Measurements from ENCODE around the gene VIL1. TPM values are rescaled to one million over a fixed set of nuclear protein-coding genes. Genes with fewer than 3 reads are reported as not detected.

The VIL1 gene
- total and polyA plus RNA-seq, 2 of the 13 experiments (the other 11 are each of a cell fraction or from before 2014, with no cell fraction given), result 287 to 301 TPM

DNA sequence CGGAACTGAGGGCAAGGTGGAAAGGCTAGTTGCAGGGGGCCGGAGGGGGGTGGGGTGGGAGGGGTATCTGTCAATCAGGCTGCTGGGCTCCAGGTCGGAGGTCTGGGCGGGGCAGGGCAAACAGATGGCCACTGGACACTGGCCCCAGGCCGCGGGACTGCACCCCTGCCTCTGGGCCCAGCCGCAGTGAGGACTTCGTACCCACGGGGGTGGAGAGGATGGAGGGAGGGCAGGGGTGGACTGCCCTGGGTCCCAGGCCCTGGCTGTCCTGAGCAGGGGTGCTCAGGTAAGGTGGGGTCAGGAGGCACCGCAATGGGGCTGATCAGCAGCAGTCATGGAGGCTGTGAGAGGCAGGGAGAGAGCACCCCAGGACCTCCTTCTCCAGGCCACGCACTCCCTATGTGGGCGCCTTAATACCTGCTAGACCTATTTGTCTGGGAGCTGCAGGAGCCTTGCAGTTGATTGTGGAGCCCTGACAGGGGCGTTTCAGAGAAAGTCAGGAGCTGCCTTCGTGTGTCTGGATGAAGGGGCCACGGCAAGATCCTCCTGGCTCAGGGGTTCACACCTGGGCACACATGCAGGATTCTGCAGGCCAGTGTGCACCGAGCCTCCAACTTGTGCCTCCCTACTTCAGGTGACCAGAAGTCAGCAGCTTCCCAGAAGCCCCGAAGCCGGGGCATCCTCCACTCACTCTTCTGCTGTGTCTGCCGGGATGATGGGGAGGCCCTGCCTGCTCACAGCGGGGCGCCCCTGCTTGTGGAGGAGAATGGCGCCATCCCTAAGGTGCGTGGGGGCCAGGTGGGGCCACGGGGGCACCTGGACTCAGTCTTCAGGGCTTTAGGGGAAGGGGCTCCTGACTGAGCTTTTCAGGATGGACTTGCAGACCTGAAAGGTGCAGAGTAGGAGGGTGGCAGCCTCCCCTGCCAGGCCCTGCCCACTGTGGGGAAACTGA, 17.7 kb upstream of the VIL1 start (continued):
- no peak for TF ChIP-seq NFYC (CRISPR knock-in tag; IDR thresholded peaks at IDR 0.05)
- 0 out of 2 replicates have a peak, but pooled peaks have one; percentile 60 for TF ChIP-seq BRCA1 (CRISPR knock-in tag; IDR thresholded peaks at IDR 0.05)
- TF ChIP-seq, protein P1, sequence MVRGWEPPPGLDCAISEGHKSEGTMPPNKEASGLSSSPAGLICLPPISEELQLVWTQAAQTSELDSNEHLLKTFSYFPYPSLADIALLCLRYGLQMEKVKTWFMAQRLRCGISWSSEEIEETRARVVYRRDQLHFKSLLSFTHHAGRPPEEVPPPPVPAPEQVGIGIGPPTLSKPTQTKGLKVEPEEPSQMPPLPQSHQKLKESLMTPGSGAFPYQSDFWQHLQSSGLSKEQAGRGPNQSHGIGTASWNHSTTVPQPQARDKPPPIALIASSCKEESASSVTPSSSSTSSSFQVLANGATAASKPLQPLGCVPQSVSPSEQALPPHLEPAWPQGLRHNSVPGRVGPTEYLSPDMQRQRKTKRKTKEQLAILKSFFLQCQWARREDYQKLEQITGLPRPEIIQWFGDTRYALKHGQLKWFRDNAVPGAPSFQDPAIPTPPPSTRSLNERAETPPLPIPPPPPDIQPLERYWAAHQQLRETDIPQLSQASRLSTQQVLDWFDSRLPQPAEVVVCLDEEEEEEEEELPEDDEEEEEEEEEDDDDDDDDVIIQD (CRISPR knock-in tag; IDR thresholded peaks at IDR 0.05; ENCODE audit: low read depth), result 0 out of 2 replicates have a peak, but pooled peaks have one; percentile 37
- TF ChIP-seq EZH2 (conservative IDR thresholded peaks at IDR 0.05; ENCODE audit: low read depth, low read length), result no peak
- TF ChIP-seq, protein P2, sequence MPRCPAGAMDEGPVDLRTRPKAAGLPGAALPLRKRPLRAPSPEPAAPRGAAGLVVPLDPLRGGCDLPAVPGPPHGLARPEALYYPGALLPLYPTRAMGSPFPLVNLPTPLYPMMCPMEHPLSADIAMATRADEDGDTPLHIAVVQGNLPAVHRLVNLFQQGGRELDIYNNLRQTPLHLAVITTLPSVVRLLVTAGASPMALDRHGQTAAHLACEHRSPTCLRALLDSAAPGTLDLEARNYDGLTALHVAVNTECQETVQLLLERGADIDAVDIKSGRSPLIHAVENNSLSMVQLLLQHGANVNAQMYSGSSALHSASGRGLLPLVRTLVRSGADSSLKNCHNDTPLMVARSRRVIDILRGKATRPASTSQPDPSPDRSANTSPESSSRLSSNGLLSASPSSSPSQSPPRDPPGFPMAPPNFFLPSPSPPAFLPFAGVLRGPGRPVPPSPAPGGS (CRISPR knock-in tag; IDR thresholded peaks at IDR 0.05), result no peak; the same call in 1 of the 2 replicates
- TF ChIP-seq HNRNPK (IDR thresholded peaks at IDR 0.05; ENCODE audit: low read depth, low read length, poor library complexity, severe bottlenecking), result peak; percentile 56
- TF ChIP-seq ZBTB8A (CRISPR knock-in tag; IDR thresholded peaks at IDR 0.05; ENCODE audit: borderline replicate concordance, low read depth), result 0 out of 2 replicates have a peak, but pooled peaks have one; percentile 34
- peak; percentile 79; the same call in 1 of the 2 replicates for TF ChIP-seq SKIL (CRISPR knock-in tag; IDR thresholded peaks at IDR 0.05; ENCODE audit: borderline replicate concordance)
- peak; percentile 56; the same call in 1 of the 2 replicates for TF ChIP-seq ZBTB38 (CRISPR knock-in tag; IDR thresholded peaks at IDR 0.05)
- no peak for TF ChIP-seq ZNF75D (CRISPR knock-in tag; IDR thresholded peaks at IDR 0.05; ENCODE audit: borderline replicate concordance)
- TF ChIP-seq ARNTL (CRISPR knock-in tag; IDR thresholded peaks at IDR 0.05), result peak; percentile 86; the same call in 1 of the 2 replicates
- TF ChIP-seq SUZ12 (IDR thresholded peaks at IDR 0.05; ENCODE audit: low read depth, low read length), result no peak
- TF ChIP-seq ZNF850 (CRISPR knock-in tag; conservative IDR thresholded peaks at IDR 0.05), result no peak; the same call in 1 of the 2 replicates
- TF ChIP-seq ZBTB21 (CRISPR knock-in tag; IDR thresholded peaks at IDR 0.05), result no peak
- TF ChIP-seq BRF2 (CRISPR knock-in tag; IDR thresholded peaks at IDR 0.05), result 0 out of 2 replicates have a peak, but pooled peaks have one; percentile 77
- 0 out of 2 replicates have a peak, but pooled peaks have one; percentile 18 for TF ChIP-seq ZFP36L1 (CRISPR knock-in tag; IDR thresholded peaks at IDR 0.05)
- no peak for TF ChIP-seq SP140L (CRISPR knock-in tag; IDR thresholded peaks at IDR 0.05; ENCODE audit: borderline replicate concordance)
- TF ChIP-seq ZNF20 (CRISPR knock-in tag; IDR thresholded peaks at IDR 0.05), result no peak
- TF ChIP-seq MXI1 (IDR thresholded peaks at IDR 0.05; ENCODE audit: borderline replicate concordance, low read depth, low read length), result peak; percentile 82; the same call in 1 of the 3 replicates
- TF ChIP-seq MZF1 (CRISPR knock-in tag; IDR thresholded peaks at IDR 0.05; ENCODE audit: borderline replicate concordance), result no peak
- TF ChIP-seq ZC3H13 (CRISPR knock-in tag; IDR thresholded peaks at IDR 0.05), result peak; percentile 8; the same call in 1 of the 2 replicates
- TF ChIP-seq NCOA1 (CRISPR knock-in tag; IDR thresholded peaks at IDR 0.05), result peak; percentile 81; the same call in 1 of the 2 replicates
- no peak for TF ChIP-seq NFE2L2 (IDR thresholded peaks at IDR 0.05; ENCODE audit: low read length)

All from HepG2 (cell line).